Epithelial cell of prostate (primary cell): ENCODE results near the gene MAN1C1.

Experiments used
- DNase-seq: peaks from one replicate; pipeline ENCODE4 v3.0.0-alpha.2; 2011; ENCODE audit warnings: low read depth, low spot score
- H3K27ac ChIP-seq: fragments of 450-650 bp; 2 replicates; pipeline ENCODE4 v1.5.1; 2017; ENCODE audit warnings: mild to moderate bottlenecking

MAN1C1 gene

DNA sequence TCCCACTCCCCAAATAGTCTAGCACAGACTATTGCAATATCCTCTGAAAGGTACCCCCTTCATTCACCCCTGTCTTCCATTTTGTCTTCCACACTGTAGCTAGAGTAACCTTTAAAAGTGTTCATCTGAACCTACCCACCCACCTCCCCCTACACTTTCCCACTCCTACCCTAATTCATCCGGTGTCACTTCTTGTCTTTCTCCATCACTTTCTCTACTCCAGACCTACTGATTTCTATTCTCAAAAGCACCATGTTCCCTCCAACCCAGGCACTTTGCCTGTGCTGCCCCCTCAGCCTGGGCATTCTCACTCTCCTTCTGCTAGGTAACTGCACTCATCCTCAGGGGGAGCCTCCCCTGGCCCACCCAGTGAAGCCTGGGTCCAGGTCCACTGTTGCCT lies 4.7 kb upstream of the MAN1C1 start:
- no peak for DNase-seq

DNA sequence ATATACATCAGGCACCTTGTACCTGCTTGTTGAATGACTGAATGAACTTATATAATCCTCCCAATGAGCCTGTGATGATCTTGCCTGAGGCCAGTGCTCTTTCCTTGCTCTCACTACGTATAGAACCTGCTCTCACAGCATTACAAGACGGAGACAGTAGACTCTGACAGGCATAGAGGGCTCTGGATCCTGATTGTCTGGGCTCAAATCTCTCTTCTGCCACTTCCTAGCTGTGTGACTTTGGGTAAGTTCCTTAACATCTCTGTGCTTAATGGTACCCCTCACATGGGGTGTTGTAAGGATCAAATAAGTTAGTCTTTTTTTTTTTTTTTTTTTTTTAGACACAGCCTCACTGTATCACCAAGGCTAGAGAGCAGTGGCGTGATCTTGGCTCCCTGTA lies 4.2 kb upstream of the MAN1C1 start:
- no peak for DNase-seq
- no peak overlapping the region for H3K27ac ChIP-seq

More for the DNA sequence above, 4.7 kb upstream of the MAN1C1 start:
- no peak overlapping the region for H3K27ac ChIP-seq

DNA sequence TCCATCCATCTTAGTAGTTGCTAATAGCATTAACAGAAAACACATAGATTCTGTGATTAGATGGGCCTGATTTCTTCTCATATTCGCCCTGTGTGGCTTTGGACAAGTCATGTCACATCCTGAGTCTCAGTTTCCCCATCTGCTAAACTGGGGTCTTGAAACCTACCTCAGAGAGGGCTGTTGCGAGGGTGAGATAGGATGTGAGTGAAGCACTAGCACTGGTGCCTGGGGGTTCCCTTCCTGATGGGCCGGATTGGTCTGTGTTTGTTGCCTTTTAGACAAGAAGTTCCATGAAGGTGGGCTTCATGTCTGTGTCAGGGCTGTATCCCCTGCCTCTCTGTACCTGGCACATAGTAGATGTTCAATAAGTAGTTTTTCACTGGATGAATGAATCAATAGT lies 3.5 kb upstream of the MAN1C1 start:
- H3K27ac ChIP-seq = no peak overlapping the region
- DNase-seq = no peak

DNA sequence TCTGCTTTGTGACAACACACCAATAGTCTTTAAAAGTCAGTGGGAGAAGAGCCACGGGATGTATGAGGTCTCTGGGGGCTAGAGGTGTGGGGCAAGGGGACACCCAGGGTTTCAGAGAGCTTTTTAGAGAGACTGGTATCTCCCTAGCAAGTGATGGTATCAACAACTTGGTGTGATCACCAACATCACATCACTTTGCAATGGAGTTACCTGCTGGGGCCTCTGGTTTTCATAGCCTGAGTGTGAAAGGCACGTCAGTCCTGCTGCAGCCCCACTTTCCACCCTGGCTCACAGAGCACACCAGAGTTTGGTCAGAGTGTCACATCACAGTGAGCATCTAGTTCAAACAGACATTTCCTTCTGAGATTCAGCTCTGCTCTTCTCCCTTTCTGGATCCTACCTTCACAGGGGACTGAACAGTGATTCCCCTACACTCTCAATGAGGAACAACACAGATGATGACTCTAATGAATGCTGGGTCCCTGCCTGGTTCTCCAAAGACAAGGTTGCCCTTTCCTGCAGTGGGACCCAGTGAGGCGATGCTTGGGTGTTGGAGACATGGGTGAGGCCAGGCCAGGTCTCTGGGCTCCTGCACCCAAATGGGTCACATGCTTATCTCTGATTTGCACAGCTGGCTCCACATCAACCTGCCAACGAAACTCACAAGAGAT lies 2.0 kb upstream of the MAN1C1 start:
- DNase-seq = no peak
- no peak overlapping the region for H3K27ac ChIP-seq

DNA sequence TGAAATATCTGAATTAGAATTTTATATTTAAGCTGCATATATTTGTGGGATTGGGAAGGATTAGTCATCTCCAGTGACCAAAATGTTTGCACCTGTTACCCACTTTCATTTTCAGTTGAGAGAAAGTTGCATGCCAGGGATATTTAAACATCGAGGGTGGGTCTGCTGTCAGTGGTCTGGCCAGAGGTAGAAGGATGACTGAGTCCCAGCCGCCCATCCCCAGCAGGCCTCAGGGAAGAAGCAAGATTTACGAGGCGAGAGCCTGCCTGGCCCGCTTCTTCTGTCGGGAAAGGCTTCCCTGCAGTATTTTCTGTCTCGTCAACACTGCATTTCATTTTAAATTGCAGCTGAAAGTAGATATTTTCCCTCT lies 1.4 kb upstream of the MAN1C1 start:
- no peak for DNase-seq
- H3K27ac ChIP-seq = no peak overlapping the region

DNA sequence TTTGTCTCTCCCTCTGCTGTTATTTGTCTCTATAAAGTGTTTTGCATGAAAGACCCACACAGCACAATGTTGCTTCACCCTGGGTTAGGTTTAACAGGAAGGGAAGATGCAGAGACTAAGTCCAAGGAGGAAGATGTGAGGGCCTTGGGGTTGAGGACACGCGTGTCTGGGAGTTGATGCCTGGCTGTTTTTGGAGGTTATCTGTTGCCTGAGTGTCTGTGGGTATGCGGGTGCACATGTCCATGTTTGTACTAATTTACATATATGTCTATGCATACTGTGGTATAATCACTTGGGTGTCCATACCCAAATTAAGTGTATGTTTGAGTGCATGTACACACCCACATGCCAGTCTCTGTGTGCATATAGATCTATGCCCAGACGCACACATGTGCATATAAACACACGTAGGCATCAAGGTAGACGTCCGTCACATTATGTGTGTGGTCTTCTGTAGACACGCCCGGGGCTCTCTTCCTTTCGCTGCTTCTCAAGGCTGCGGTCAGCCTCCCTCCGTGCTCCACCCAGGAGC lies 962 bp upstream of the MAN1C1 start:
- DNase-seq = no peak
- no peak overlapping the region for H3K27ac ChIP-seq

DNA sequence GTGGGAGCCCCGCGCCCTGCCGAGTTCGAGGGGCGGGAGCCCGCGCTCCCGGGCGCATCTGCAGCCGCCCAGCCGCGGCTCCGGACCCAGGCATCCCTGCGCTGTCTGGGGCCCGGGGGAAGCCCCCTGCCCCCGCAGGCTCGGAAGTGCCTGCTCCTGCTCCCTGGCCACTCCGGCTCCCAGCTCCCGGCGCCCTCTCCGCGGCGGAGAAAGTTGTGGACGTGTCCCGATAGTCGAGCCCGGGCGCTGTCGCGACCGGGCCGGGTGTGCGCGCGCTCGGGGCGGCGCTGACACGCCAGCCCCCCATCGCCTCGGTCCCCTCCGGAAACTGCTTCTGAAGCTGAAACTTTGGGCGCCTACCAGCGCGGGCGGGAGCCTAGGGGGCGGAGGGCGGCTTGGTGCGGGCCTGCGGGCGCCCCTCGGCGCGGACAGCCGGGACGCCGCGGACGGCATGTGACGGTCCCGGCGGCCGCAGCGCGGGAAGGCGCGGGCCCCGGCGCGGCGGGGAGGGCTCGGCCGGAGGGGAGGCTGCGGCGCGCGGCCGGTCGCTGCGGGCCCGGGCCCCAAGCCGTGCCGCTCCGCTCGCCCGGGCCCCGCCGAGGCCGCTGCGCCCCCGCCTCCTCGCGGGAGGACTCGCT lies 515 bp downstream of the MAN1C1 start:
- no peak for DNase-seq
- H3K27ac ChIP-seq = no peak overlapping the region

DNA sequence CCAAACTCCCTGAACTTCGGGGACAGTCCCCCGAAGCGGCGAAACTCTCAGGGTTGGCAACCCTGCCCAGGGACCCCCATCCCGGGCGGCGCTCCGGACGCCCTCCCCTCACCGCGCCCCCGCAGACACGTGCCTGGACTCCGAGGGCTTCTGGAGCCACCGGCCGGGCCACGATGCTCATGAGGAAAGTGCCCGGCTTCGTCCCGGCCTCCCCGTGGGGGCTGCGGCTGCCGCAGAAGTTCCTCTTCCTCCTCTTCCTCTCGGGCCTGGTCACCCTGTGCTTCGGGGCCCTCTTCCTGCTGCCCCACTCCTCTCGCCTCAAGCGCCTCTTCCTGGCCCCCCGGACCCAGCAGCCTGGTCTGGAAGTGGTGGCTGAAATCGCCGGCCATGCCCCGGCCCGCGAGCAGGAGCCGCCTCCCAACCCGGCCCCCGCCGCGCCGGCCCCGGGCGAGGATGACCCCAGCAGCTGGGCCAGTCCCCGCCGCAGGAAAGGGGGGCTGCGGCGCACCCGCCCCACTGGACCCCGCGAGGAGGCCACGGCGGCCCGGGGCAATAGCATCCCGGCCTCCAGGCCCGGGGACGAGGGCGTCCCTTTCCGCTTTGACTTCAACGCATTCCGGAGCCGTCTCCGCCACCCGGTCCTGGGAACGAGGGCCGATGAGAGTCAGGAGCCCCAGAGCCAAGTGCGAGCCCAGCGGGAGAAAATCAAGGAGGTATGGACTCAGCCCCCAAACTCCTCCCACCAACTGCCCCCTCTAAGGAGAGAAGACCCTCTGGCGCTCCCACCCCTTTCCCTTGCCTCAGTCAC lies 1.2 kb downstream of the MAN1C1 start:
- no peak overlapping the region for H3K27ac ChIP-seq
- no peak for DNase-seq

DNA sequence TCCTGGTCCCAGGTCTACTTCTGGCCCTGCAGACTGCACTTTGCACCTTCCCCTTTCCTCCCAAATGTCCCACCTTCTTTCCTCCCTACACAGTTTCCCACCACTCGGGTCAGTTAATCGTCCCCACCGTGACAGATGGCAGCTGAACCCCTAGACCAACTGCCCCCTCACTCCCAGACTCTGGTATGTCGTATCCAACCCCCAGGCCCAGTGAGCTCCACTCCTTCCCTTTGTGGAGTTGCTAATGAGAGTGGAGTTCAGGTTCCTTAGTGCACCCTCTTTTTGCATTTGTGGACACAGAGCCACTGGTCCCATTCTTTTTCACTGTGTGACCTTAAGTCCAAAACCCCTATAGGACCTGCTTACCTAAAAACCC lies 1.8 kb downstream of the MAN1C1 start:
- no peak for DNase-seq
- H3K27ac ChIP-seq = no peak overlapping the region

DNA sequence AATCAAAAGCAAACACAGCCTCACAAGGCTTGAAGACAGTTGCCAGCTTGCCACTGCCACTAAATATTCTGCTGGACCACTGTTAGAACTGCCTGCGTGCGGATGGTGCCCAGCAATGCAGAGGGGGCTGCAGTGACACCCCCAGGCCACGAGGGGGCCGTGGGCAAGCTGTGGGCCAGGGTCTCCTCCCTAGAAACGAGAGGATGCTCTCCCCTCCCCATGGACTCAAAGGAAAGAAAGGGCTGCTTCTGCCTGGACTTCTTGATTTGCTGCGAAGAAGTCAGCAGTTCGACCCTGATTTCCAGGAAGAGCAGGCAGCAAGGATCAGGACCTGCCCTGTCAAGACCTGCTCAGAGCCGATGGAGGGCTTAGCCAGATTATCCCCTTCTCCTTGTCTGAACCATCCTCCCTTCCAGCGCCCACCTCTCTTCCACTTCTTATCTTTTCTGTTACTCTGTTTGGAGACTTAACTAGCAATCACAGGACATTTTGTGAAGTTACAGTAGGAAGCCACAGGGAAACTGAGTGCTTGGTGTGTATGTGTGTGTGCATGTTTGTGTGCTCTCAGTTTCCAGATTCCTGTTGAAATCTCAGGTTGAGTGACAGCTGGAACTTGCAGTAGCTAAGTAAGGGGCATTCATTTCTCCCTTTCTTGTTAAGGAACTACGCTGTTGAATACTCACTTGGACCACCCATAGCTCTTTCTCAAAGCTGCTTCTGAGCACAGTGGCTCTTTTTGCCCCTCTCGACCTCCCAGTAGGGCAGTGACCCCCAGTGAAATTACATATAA lies 2.7 kb downstream of the MAN1C1 start:
- H3K27ac ChIP-seq = no peak overlapping the region
- no peak for DNase-seq

DNA sequence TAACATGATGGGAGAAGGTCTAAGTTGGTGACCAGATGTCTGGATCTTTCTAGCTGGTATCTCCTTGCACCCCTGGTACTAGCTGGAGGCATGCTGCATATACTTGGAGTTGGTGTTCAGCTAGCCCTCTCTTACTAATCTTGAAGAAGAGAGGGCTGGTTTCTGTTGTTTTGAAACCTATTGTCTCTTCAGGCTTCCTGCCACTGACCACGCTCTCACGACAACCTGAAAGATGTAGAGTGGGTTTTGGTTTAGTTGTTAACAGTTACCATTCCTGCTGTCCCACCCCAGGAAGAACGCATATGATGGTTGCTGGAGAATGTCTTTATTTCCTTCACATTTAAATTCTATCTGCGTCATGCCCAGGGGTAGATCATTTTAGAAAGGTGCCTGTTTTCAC lies 3.6 kb downstream of the MAN1C1 start:
- DNase-seq = no peak
- no peak overlapping the region for H3K27ac ChIP-seq

DNA sequence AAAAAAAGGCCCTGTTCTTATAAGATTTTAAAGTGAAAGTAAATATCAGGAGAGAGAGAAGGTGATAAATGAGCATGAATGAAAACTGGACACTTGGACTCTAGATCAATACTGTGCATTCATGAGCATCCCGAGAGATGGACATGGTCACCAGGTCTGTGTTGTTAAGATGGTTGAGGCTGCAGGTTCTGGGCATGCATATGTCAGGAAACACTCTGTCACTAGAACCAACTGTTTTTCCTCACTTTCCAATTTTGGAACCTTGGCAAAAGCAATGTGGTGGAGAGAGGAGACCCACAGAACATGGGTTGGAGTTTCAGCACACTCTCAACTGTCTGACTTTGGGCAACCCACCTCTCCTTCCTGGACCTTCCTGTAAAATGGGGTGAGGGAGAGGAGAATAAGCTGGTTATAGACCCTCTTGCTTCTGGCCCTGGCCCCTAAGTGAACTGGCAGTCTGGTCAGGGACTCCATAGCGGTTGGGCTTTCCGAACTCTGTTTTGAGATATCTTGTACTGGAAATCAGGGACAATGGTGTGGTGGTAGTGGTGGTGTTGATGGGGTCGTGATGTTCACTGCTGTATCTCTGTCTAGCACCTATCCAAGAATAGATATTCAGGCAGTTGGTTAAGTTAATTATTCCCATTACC lies 4.2 kb downstream of the MAN1C1 start:
- no peak overlapping the region for H3K27ac ChIP-seq
- no peak for DNase-seq

DNA sequence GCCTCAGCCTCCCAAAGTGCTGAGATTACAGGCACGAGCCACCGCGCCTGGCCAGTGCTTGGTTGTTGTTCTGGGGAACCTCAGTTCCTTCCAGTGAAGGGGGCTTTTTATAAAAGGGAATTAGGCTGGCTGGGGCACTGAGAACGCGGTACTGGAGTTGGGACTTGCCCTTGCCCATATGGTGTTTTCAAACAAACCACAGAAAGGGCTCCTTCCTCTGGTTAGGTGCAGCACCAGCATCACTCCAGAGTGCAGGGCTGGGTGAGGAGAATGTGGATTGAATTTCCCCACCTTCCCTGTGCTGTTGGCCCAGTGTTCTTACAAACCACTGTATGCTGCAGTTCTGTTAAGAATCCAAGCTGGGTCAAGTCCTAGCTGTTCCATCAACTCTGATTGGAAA lies 5.3 kb downstream of the MAN1C1 start:
- H3K27ac ChIP-seq = no peak overlapping the region
- DNase-seq = no peak

DNA sequence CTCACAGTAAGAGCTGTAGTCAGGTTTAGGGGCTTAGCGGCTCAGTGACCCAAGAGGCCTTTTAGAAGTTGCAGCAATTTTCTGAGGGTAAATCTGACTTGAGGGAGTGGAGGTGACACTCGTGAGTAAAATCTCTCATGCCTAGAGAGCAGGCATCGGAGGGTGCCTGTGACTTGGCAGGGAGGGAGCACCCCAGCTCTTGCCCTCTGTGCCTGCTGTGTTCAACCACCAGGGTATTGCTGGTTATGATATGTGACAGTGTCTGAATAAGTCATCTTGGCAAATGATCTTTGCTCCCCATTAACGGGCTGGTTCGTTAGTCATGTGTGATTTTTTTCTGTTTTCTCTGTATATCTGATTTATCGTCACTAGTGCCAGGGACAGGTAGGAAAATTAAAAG lies 5.9 kb downstream of the MAN1C1 start:
- DNase-seq = no peak
- H3K27ac ChIP-seq = no peak overlapping the region

DNA sequence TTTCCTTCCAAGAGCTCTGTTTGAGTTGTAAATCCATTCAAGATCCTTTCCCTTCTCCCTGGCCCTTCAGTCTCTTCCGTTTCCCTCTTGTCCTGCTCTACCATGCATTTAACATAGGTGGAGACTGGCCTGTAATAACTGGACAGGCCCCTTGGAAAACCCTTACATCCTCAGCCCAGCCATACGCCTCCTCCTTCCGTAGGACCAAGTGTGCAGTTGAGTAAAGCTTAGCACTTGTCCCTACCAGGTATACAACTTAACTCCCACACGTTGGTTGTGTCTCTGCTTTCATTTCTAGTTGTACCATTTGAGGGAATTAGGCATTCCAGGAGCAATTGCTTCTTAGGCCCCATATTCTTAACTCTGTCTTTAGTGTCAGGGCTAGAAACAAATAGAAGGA lies 6.4 kb downstream of the MAN1C1 start:
- DNase-seq = no peak
- H3K27ac ChIP-seq = no peak overlapping the region

DNA sequence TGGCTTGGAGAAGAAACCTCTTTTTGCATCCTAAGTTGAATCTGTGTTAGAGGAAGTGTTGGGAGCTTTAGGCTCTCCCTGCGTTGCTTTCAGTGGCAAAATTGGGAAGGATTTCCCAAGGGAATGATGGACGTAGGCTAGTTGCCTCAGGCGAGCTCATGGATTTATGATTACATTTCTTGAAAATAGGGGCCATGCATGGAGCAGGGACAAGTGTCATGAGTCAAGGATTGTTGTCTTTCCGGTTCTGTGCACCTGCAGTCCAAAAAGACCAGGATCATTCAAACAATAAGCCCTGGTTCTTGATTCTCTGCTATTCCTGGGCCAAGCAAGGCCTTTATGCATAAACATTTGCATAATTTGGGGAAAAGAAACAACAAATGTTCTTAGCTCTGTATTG lies 7.1 kb downstream of the MAN1C1 start:
- H3K27ac ChIP-seq = no peak overlapping the region
- DNase-seq = no peak

DNA sequence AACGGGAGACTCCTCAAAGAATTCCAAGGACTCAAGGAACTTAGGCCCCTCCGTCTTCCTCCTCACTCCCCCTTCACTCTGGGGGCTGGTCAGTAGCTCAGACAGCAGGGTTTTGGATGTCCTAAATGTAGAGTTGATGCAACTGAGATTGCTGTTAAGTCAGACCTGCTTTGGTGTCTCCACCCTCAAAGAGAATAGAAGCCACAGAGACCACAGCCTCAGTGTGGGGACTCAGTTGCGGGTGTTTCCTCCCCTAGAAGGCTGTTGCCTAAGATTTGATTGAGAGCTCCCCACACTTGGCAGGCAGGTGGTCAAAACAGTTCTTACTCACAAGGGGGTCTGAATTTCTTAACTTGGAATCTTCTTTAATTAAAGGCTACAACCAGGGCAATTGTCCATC lies 7.6 kb downstream of the MAN1C1 start:
- no peak for DNase-seq

DNA sequence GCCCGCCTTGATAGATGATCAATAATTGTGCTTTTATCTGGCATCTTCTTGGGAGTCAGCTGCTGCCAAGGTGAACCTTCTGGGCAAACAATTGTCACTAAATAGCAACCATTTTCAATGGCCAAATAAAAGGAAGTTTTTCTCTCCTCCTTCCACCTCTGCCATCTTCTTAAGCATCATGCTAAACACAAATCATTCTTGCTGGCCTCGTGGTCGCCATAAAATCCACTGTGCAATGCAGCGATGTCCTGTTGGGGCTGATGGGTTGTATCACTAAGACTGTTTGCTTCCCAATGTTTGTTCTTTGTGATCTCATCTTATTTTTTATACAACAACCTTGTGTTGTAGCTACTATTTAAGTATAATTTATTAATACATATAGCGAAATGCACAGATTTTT lies 8.0 kb downstream of the MAN1C1 start:
- DNase-seq = no peak
- H3K27ac ChIP-seq = no peak overlapping the region

More for the DNA sequence above, 7.6 kb downstream of the MAN1C1 start:
- no peak overlapping the region for H3K27ac ChIP-seq

DNA sequence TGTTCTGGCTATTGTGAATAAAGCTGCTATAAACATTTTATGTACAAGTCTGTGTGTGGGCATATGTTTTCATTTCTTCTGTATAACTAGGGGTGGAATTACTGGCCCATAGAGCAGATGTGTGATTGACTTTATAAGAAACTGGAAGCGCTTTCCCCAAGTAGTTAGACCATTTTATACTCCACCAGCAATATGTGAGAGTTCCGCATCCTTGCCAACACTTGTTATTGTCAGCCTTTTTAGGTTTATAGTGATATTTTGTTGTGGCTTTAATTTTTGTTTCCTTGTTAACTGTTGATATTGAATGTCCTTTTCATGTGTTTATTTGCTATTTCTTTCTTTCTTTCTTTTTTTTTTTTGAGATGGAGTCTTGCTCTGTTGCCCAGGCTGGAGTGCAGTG lies 9.4 kb downstream of the MAN1C1 start:
- H3K27ac ChIP-seq = no peak overlapping the region
- DNase-seq = no peak

DNA sequence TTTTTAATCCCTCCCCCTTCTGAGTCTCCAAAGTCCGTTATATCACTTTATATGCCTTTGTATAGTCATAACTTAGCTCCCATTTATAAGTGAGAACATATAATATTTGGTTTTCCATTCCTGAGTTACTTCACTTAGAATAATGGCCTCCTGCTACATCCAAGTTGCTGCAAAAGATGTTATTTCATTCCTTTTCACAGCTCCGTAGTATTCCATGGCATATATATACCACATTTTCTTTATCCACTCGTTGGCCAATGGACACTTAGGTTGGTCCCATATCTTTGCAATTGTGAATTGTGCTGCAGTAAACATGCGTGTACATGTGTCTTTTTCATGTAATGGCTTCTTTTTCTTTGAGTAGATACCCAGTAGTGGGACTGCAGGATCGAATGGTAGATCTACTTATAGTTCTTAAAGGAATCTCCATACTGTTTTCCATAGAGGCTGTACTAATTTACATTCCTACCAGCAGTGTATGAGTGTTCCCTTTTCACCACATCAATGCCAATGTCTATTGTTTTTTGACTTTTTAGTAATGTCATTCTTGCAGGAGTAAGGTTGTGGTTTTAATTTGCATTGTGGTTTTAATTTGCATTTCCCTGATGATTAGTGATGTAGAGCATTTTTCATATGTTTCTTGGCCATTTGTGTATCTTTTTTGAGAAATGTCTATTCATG lies 12.3 kb downstream of the MAN1C1 start:
- DNase-seq = no peak

More for the DNA sequence above, 12.3 kb downstream of the MAN1C1 start:
- no peak overlapping the region for H3K27ac ChIP-seq
